KMS-11 (cell line): ENCODE data around the gene PRSS53.

Experiments
- H2AFZ ChIP-seq: fragments of 200-600 bp; sonication (generic); 2 replicates; pipeline ENCODE4 v1.6.1; 2016; ENCODE audit warnings: antibody characterized with exemption, mixed run types, low read depth
- H3K27ac ChIP-seq: fragments of 200-600 bp; sonication (generic); 2 replicates; pipeline ENCODE4 v1.6.1; 2016; ENCODE audit warnings: mild to moderate bottlenecking, mixed run types
- H3K27me3 ChIP-seq: fragments of 200-600 bp; sonication (generic); 2 replicates; pipeline ENCODE4 v1.6.1; 2017; ENCODE audit warnings: mild to moderate bottlenecking, low read depth, mixed run types, moderate library complexity; ENCODE audit not compliant: insufficient read depth
- H3K36me3 ChIP-seq: fragments of 200-600 bp; sonication (generic); 2 replicates; pipeline ENCODE4 v1.6.1; 2017; ENCODE audit warnings: mild to moderate bottlenecking, mixed run types; ENCODE audit not compliant: insufficient read depth
- H3K4me1 ChIP-seq: fragments of 200-600 bp; sonication (generic); 2 replicates; pipeline ENCODE4 v1.6.1; 2016; ENCODE audit warnings: mild to moderate bottlenecking, low read depth, mixed run types; ENCODE audit not compliant: poor library complexity, severe bottlenecking
- H3K4me2 ChIP-seq: fragments of 200-600 bp; sonication (generic); 2 replicates; pipeline ENCODE4 v1.7.0; 2016; ENCODE audit warnings: mild to moderate bottlenecking, mixed run types
- H3K4me3 ChIP-seq: fragments of 200-600 bp; sonication (generic); IDR thresholded peaks from 2 replicates; pipeline ENCODE4 v1.6.1; 2017; ENCODE audit warnings: low read depth, low read length, mixed read lengths; ENCODE audit not compliant: insufficient read depth
- H3K79me2 ChIP-seq: fragments of 200-600 bp; sonication (generic); 2 replicates; pipeline ENCODE4 v1.6.1; 2016; ENCODE audit warnings: low read depth, mixed run types; ENCODE audit not compliant: insufficient read depth
- H3K9ac ChIP-seq: fragments of 200-600 bp; sonication (generic); 2 replicates; pipeline ENCODE4 v1.6.1; 2016; ENCODE audit warnings: mild to moderate bottlenecking, mixed run types
- H4K20me1 ChIP-seq: fragments of 200-600 bp; sonication (generic); 2 replicates; pipeline ENCODE4 v1.6.1; 2016; ENCODE audit warnings: mild to moderate bottlenecking, mixed run types; ENCODE audit not compliant: insufficient read depth
- CTCF ChIP-seq: fragments of 200-600 bp; sonication (generic); conservative IDR thresholded peaks from 2 replicates; pipeline ENCODE4 v1.6.1; 2017; ENCODE audit warnings: low read depth, mild to moderate bottlenecking, antibody characterized with exemption, low read length, moderate library complexity, mixed read lengths

PRSS53 gene

GRCh38 chr16:31120129-31120528 lies 31.4 kb upstream of the PRSS53 start:
- Histone ChIP-seq H3K4me2 (no peak overlapping the region), H3K79me2 (peaks cover 15% of the 10 kb centered on the region), H3K27ac (no peak overlapping the region), H3K27me3 (no peaks in the 10 kb centered on the region), H4K20me1 (no peaks in the 10 kb centered on the region), H2AFZ (no peak overlapping the region), H3K9ac (no peak overlapping the region), H3K4me1 (peaks cover 10% of the 10 kb centered on the region), H3K4me3 (no peak overlapping the region), H3K36me3 (no peaks in the 10 kb centered on the region; the same call in 1 of the 2 replicates)
- TF ChIP-seq CTCF, result no peak

GRCh38 chr16:31118223-31119155 lies 29.7 kb upstream of the PRSS53 start:
- Histone ChIP-seq H2AFZ (peak overlapping the region; percentile 28; the same call in 1 of the 2 replicates), H4K20me1 (no peaks in the 10 kb centered on the region), H3K36me3 (no peaks in the 10 kb centered on the region; the same call in 1 of the 2 replicates), H3K4me1 (peaks cover 10% of the 10 kb centered on the region), H3K79me2 (peaks cover 15% of the 10 kb centered on the region), H3K4me3 (peak overlapping the region; percentile 30), H3K27me3 (no peaks in the 10 kb centered on the region), H3K9ac (peak overlapping the region; percentile 35; the same call in 1 of the 2 replicates), H3K4me2 (peak overlapping the region; percentile 98), H3K27ac (peak overlapping the region; percentile 20; the same call in 1 of the 2 replicates)
- TF ChIP-seq CTCF, result no peak

- H2AFZ ChIP-seq, result peak within 1 kb of the TSS; percentile 48
- no peaks in the 10 kb centered on the region for H4K20me1 ChIP-seq
- H3K4me2 ChIP-seq, result peak within 1 kb of the TSS; percentile 98
- peaks cover 15% of the 10 kb centered on the region for H3K79me2 ChIP-seq
- H3K27me3 ChIP-seq, result no peaks in the 10 kb centered on the region
- H3K4me3 ChIP-seq, result peak within 1 kb of the TSS; percentile 30
- H3K4me1 ChIP-seq, result peaks cover 10% of the 10 kb centered on the region
- TF ChIP-seq CTCF, result no peak
- no peaks in the 10 kb centered on the region; the same call in 1 of the 2 replicates for H3K36me3 ChIP-seq
- H3K9ac ChIP-seq, result peak within 1 kb of the TSS; percentile 64
- peak within 1 kb of the TSS; percentile 55 for H3K27ac ChIP-seq
Observed at GRCh38 chr16:31117384-31118222, 28.9 kb upstream of the PRSS53 start, which contains the start of gene KAT8. Gene KAT8 (plus strand): TSS chr16:31117664. CDS start chr16:31117682, 18 bp downstream.

- H3K4me3 ChIP-seq, result no peak overlapping the region
- no peaks in the 10 kb centered on the region for H3K36me3 ChIP-seq
- no peak overlapping the region for H3K9ac ChIP-seq
- H3K27me3 ChIP-seq, result no peaks in the 10 kb centered on the region
- H4K20me1 ChIP-seq, result no peaks in the 10 kb centered on the region
- H3K4me2 ChIP-seq, result no peak overlapping the region
- H3K27ac ChIP-seq, result no peak overlapping the region
- H3K4me1 ChIP-seq, result peaks cover 10% of the 10 kb centered on the region
- H2AFZ ChIP-seq, result no peak overlapping the region
- peaks cover 19% of the 10 kb centered on the region for H3K79me2 ChIP-seq
- no peak for TF ChIP-seq CTCF
Observed at GRCh38 chr16:31114468-31114867, 25.7 kb upstream of the PRSS53 start.
